Pulmonary artery endothelial cell (primary cell): ENCODE measurements around the gene DCUN1D1. TPM values are rescaled to one million over a fixed set of nuclear protein-coding genes. Genes with fewer than 3 reads are reported as not detected.

ENCODE experiments used
- DNase-seq: peaks from one replicate; pipeline ENCODE4 v3.0.0-alpha.2; 2011; ENCODE audit warnings: low read depth, low spot score
- total RNA-seq: library from RNA; depleted of rRNA; stranded (reverse); fragments of >200 nt; gene quantifications from 2 replicates; pipeline ENCODE4 v1.2.3, GENCODE V29; 2014

The DCUN1D1 gene
- total RNA-seq, 1 donor from 2014 or later: 24.7 TPM

DNA sequence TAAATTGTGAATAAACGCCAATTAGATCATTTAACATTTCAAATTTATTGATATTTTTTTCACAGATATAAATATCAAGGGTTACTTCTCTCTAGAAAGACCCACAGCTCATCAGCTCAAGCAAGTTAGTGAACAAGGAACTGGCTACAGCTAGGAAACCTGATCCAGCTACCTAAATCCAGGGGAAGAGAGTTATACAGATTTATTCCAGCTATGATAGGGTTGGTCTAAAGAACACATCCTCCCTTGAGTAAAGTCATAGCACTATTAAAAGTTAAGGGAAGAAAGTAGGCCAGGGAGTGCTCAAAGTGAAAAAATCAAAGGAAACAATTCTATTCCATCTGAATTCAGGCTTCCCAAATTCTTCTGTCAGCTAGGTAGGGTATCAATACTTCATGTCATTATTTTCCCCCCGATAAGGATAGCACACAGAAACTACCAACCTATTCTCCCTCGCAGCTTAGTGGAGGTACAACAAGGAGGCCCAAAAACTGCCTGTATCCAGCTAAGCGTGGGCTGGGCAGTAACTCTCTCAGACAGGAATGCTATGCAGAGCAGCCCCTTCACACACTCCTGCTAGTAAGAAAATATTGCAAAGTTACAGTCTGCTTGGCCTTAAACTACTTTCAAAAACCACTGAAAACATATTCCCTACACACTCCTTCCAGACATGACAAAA lies 44.0 kb downstream of the DCUN1D1 start:
- DNase-seq: no peak

DNA sequence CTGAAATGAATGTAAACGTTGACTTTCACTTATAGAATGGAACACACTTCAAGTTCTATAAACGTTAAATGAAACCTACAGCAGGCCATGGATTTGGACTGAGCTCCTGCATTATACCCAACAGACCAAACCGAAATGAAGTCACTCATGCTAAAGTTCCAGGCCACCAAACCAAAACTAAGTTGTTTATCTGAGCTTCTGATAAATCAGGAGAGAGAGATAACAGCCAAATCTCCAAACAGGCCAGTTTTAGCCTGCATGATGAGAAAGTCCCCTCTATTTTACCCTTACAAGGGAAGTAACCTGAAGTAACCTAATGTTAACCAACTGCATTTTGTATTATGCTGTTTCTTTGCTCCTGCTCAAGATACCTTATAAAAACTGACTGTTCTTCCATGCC lies 44.5 kb downstream of the DCUN1D1 start:
- DNase-seq: no peak

DNA sequence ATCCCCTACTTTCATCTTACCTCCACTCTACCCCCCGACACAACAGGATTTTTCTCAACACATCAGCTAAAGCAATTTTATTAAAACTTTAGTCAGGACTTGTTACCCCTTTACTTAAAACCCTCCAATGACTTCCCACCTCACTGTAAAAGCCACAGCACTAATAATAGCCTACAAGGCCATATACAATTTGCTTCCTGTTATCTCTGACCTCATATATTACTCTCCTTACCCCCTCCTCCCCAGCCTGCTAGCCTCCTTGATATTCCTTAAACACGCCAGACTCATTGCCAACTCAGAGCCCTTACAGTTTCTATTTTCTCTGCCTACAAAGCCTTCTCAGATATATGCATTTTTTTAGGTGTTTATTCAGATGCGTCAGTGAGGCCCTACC lies 54.4 kb downstream of the DCUN1D1 start:
- no peak for DNase-seq

DNA sequence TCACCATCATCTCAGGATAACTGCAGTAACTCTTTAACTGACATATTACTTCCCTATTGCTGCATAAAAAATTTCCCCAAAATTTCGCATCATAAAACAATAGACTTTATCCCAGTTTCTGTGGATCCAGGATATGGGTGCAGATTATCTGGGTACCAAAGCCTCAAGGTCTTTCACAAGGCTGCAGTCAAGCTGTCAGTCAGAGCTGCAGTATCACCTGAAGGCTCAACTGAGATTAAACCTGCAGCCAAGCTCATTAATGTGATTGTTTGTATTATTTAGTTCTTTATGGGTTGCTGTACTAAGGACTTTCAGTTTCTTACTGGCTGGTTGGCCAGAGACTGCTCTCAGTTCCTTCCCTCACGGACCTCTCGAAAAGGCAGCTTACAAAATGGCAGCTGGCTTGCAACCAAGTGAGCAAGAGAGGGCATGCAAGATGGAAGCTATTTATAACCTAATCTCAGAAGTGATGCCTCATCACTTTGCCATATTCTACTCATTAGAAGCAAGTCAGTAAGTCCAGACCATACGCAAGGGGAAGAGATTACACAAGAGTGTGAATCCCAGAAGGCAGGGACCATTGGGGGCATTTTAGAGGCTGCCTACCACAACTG lies 54.9 kb downstream of the DCUN1D1 start:
- no peak for DNase-seq

DNA sequence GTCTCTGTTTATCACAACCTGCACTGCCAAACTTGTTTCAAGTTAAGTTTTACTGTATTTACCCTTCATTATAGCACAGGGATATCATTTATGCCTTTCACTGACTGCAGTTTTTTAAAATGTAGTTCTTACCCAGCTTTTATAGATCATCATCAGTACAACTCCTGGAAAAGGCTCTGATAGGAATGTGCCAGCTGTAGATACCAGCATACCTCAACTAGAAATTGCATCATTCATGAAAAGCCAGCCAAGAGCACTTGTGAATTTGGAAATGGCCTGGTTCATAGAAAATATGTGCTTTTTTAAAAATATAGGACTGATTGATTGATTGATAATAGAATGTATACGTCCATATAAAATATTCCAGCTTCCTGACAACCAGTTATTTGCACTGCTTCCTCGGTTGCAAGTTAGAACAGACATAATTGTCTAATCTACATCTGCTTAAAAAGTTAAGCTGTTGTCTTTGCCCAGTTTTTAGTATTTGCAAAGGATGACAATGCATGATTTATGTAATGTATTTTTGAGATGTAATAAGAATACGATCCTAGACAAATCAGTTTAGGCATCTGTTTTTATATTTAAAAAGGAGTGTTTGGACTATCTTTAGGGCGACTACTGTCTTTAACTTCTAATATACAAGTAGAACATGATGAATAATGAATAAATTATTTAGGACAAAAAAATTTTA lies 58.5 kb downstream of the DCUN1D1 start:
- no peak for DNase-seq

DNA sequence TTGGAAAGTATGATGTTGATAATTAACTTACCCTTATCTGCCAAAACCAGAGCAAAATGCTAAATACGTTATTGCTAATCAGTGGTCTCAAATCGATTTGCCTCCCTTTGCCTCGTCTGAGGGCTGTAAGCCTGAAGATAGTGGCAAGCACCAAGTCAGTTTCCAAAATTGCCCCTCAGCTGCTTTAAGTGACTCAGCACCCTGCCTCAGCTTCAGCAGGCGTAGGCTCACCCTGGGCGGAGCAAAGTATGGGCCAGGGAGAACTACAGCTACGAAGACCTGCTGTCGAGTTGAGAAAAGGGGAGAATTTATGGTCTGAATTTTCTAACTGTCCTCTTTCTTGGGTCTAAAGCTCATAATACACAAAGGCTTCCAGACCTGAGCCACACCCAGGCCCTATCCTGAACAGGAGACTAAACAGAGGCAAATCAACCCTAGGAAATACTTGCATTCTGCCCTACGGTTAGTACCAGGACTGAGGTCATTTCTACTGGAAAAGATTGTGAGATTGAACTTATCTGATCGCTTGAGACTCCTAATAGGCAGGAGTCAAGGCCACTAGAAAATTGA lies 59.7 kb downstream of the DCUN1D1 start:
- DNase-seq: no peak

DNA sequence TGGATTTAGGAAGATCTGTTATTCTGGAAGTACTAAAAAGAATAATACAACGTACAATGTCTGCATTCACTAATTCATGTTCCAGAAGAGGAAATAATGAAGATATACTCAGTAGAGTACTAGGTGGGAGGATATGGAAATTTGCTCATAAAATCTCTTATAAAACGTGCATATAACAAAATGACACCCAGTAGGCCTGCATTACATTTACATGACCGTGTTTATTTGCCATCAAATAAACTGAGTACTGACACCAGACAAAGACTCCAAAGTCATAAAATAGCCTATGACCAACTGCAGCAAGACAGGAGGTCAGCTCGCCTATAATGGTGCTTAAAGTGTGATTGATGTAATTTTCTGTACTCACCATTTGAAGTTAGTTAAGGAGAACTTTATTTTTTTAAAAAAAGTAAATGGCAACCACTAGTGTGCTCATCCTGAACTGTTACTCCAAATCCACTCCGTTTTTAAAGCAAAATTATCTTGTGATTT lies 60.4 kb downstream of the DCUN1D1 start:
- DNase-seq: no peak

DNA sequence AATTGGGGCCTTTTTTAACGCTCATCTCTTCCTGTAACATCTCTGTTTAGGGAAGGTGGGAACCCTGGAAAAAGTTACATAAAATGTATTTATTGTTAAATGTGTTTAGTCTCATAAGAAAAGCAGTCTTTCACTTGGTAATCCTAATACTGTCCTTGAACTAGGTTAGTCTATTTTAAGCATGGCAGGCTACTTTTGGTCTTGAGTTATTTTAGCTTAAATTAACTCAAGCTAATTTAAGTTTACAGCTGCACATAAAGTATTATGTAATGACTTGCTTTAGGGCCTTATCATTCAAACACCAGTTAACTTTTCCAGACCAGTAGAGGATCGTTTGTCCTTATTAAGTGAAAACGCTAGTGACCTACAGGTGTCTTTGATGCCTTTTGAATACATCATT lies 63.2 kb downstream of the DCUN1D1 start:
- no peak for DNase-seq

DNA sequence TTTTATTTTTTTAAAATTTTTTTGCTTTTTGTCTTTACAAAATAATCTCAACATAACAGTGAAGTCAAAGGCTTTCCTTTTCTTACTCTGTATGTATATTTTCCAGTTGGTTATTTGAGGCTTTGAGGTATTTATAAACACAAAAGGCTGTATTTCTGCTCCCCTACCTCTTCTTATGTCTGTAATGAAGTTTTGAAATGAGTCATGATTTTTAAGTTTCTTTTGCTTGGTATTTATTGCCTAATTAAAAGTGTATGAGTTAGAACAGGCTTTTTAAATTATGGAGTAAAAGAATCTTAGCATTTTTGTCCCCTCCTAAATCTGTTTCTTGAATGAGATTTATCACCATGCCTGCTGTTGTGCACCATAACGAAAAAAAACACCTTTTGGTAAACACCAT lies 66.0 kb downstream of the DCUN1D1 start:
- DNase-seq: no peak

DNA sequence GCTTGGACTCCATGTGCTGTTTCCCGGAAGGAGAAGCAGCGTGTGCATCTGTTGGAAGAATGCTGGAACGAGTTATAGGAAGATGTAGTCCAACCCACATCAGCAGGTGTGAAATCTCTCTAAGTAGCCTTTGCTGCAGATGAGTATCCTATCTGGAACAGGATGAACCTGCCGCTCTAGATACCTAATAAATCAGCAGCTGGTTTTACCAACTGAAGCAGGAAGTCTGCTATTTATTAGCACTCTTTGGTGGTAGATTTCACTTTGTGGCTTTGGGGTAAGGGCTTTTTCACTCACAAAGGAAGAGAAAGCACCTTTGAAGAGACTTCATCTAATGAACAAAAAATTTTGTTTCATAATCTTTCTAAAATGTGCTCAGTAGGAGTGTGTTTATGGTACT lies 66.4 kb downstream of the DCUN1D1 start:
- no peak for DNase-seq

DNA sequence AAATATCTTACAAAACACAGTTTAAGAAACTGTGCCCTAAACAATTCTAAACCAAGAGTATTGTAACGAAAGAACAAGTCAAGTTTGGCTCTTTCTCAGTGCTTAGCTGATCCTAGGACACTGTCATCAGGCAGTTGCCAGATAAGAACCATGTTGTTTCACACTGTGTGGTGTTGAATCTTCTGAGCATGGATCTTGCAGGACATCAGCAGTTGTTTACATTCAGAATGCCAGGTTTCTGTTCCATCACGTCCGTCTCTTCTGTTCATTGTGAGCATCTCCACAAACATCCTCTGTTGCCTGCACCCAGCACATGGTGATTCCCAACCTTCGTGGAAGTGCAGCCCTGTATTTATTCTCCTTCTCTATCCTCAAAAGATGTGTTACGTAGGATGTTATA lies 67.9 kb downstream of the DCUN1D1 start:
- DNase-seq: no peak

DNA sequence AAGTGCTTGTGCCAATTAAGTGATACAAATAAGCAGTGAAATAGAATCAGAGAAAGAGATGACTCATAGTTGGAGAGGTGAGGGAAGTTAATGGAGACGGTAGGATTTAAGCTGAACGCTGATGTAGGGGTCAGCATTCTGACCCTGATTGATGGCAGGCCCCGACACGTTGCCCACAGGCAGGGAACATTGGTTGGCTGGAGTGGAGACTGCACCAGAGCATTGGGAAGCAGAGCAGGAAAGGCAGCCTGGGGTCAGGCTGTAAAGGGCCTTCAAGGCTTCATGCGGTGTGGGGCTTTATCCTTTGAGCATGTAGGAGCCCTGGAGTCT lies 68.6 kb downstream of the DCUN1D1 start:
- no peak for DNase-seq

DNA sequence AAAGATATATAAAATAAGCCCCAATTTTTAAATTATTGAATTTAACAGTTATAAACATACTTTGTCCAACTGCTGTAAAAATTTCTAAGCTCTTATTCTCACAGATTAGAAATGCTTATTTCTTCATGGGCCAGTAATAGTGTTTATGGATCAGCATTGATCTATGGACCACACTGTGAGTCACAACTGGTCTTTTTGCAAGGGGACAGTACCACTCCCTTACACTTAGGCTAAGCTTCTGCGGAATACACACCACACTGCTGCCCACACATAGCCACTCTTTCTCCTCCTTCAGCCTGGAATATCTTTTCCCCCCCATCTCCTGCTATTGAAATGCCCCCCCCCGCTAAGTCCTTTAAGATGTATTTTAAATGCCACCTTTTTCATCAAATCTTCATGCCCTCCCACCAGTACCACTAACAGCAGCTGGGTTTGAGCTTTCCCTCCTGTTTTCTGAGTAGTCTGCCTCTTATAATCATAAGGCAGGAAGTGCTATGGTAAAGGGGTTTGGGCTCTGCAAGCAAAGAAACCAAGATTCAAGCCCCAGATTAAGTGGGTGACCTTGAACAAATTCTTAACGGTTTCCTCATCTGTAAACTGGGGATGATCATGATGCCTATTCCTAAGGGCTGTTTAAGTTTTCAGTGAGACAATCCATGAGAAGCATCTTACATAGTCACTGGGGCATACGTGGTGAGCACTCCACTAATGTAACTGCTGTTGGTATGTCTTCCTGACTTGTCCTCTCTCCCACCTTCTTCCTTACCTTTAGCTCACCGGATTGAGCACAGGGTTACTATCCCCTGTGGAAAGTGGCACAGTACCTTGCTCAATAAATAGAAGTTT lies 69.2 kb downstream of the DCUN1D1 start:
- DNase-seq: no peak

DNA sequence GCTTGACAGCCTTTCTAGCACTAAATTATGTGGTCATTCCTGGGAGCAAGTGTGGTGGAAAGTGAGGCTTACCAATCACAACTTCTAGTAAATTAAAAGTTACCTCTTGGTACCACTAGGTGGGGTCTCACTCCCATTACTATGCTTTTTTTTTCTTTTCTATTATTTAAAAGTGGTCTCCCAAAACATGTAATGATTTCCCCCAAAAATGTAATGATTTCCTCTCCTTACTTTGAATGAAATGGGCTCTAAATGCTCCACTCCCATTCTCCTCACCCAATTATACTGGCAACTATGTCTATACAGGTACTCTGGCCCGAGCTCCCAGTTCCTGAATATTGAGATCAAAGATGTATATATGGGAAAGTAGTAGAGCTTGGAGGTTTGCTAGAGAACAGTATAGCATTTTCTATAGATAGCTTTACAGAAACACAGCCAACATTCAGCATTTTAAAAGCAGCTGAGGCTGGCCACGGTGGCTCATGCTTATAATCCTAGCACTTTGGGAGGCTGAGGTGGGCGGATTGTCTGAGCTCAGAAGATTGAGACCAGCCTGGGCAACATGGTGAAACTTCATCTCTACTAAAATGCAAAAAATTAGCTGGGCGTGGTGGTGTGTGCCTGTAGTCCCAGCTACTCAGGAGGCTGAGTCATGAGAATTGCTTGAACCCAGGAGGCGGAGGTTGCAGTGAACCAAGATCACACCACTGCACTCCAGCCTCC lies 70.9 kb downstream of the DCUN1D1 start:
- no peak for DNase-seq

DNA sequence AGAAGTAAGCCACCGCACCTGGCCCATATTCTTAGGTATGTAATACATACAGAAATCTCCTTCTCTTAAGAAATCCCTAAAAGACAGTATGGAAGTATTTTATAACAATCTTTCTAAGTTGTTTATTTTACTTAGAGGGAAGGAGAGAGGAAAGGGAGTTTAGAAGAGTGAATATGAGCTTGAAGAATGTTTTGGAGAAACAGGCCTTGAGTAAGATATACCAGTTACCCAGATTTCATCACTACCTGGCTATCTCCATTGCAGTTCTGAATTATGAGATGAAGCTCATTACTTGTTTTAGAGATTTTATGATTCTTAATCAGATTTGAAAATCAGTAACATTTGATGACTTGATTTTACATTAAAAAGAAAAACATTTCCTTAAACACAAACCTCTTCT lies 71.9 kb downstream of the DCUN1D1 start:
- no peak for DNase-seq

DNA sequence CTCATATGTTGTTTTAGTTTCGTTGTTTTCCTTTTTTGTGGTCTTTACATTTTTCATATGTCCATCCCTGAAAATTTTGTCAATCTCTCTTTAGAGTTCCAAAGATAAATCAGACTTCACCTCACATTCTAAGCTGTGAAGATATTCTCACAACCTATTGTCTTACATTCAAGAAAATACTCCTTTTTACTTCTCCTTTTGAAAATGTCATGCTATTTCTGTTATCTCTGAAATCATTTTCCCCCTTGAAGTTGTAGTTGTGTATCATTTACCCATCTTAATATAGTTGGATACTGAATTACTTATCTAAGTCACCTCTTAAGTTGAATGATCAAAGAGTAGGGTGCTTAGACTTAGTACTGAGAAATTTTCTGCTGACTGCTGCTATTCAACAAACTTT lies 74.3 kb downstream of the DCUN1D1 start:
- no peak for DNase-seq

DNA sequence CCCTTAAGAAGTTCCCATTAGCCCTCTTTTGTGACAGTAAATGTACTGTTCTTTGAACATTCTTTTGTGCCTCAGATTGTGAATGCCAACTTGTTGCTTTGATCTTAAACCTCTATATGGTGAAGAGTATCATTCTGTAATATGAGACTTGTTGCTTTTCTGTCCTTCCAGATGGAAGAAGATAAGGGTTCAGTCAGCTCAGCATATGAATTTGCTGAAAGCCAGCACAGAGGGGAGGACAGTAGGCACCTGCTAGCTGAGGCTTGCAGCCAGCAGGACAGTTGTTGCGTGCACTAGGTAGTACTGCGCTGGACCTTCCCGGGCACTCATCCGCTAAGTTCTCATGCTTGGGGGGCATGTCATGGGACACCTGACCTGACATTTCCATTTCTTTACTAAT lies 74.7 kb downstream of the DCUN1D1 start:
- DNase-seq: no peak

DNA sequence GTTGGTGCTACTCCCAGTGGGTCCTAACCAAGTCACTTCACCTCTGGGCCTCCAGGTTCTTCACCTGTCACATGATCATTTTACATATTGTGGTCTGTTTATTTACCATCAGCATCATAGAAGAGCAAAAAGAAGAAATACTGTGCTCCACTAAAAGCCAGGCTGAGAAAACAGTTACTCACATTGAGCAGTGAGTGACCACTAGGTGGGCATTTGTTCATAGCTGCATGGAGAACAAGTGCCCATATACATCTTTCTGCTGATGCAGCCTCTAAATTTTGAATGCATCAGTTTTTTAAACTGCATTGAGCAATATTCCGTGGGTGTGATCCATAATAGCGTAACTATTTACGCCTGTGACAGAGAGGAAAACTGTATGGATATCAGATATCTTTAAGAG lies 76.2 kb downstream of the DCUN1D1 start:
- no peak for DNase-seq

DNA sequence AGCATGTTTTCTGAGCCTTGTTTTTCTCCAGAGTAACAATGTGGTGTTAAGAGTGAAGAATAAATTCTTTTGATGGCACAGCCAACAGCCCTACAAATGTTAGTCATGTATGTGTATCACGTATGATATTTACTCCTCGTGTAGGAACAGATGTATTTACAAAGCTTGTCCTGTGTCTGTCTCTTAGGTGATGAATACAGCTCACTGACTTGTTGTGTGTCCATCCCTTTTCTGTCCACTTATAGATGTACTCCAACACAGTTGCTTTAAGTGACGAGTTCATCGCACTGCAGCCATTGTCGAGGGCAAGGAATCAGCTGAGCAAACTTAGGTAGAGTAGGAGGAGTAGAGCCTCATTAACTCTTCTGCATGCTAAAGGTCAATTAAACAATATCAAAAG lies 78.1 kb downstream of the DCUN1D1 start:
- DNase-seq: no peak

DNA sequence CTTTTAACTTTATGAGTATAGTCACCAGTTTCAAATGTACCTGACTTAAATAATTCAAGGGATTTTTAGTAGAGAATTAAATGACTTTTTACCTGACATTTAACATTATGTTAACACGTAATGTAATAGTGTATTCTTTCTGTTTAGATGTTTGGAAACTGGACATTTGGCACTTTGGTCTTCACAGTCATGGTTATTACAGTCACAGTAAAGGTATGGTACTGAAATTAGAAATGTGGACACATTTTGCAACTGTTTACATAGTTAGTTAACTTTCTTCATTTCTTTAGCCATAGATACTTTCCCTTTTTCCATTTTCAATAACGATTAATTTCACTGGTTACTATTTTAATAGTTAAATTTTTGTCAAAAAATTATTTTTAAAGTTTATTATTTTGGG lies 83.8 kb downstream of the DCUN1D1 start:
- DNase-seq: no peak

DNA sequence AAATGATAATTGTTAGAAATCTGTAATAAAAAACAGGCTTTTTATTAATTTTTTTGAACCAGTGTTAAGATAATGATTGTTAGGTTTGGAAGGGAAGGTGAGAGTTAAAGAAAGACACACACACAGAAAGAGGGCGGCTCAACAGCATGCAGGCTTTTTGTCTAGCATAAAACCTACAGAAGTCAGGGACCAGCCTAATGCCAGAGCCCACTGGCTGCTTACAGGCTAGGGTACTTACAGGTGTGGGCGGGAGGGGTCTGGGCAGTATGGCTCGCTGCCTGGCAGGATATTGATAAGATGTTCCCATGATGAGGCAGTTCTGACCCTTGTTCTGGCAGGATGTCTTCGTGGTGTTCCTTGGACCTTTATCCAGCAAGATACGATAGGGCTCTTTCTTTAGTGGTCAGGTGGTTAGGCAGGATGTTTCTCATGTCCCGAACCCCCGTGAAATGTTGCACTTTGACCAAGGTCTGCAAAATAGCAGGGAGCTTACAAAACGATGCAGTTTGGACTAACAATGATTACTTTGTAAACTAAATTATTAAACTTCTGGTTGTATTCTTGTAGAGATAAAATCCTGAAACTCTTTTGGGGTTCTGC lies 84.7 kb downstream of the DCUN1D1 start:
- no peak for DNase-seq
